HG02884 (cell line): ENCODE data around the gene RNASE13.
A peak's percentile ranks its signal among the peaks of the same experiment; 100 is the strongest.

Source experiments
- ATAC-seq: cut with Tn5 transposase; IDR thresholded peaks from one replicate; pipeline ENCODE4 v1.9.1; 2021; ENCODE audit warnings: mild to moderate bottlenecking, moderate library complexity; ENCODE audit not compliant: unreplicated experiment

The RNASE13 gene

GRCh38 chr14:21034707-21035106 is at the start of gene RNASE13:
Gene RNASE13 (minus strand): TSS chr14:21034807. CDS start chr14:21034288, 519 bp downstream.
- no peak for ATAC-seq

GRCh38 chr14:21084396-21084795 is 49.8 kb upstream of the RNASE13 start:
- no peak for ATAC-seq

GRCh38 chr14:21083565-21084325 is 49.1 kb upstream of the RNASE13 start:
- no peak for ATAC-seq

GRCh38 chr14:21081521-21082142 is 47.0 kb upstream of the RNASE13 start:
- ATAC-seq = no peak

- no peak for ATAC-seq
Observed at GRCh38 chr14:21078726-21079125, 44.1 kb upstream of the RNASE13 start.

- ATAC-seq = no peak
Observed at GRCh38 chr14:21078287-21078686, 43.7 kb upstream of the RNASE13 start.

- ATAC-seq = no peak
Observed at GRCh38 chr14:21077672-21078071, 43.1 kb upstream of the RNASE13 start.

- no peak for ATAC-seq
Observed at GRCh38 chr14:21075719-21076437, 41.3 kb upstream of the RNASE13 start.

- ATAC-seq = no peak
Observed at GRCh38 chr14:21074398-21075272, 40.0 kb upstream of the RNASE13 start.

- ATAC-seq = no peak
Observed at GRCh38 chr14:21073921-21074320, 39.3 kb upstream of the RNASE13 start.

- ATAC-seq = no peak
Observed at GRCh38 chr14:21072781-21073339, 38.3 kb upstream of the RNASE13 start.

- ATAC-seq = no peak
Observed at GRCh38 chr14:21072031-21072473, 37.4 kb upstream of the RNASE13 start.

- peak; percentile 58 for ATAC-seq
Observed at GRCh38 chr14:21071225-21072030, 36.8 kb upstream of the RNASE13 start.

GRCh38 chr14:21070610-21071224 is 36.1 kb upstream of the RNASE13 start:
- no peak for ATAC-seq

- ATAC-seq = no peak
Observed at GRCh38 chr14:21070083-21070609, 35.5 kb upstream of the RNASE13 start, which contains the start of gene ARHGEF40. Gene ARHGEF40 (plus strand): TSS chr14:21070304. CDS start chr14:21070397, 93 bp downstream.

GRCh38 chr14:21069388-21070082 is 34.9 kb upstream of the RNASE13 start:
- ATAC-seq = no peak

GRCh38 chr14:21068521-21069387 is 34.1 kb upstream of the RNASE13 start:
- ATAC-seq = no peak
